ENCODE measurements around the gene GTPBP4.
"Not testable (repeated sequence)": the region's sequence is repeated elsewhere in the genome, so short reads cannot be mapped to it uniquely, and the experiment has no call there.

The GTPBP4 gene

GRCh38 chr10:988667-989545 is 672 bp downstream of the GTPBP4 start:
- DNase-seq (ENCODE audit: low read depth) = peak; percentile 41

- no peak for DNase-seq (ENCODE audit: low read depth)
Measured at GRCh38 chr10:990808-991207, 2.6 kb downstream of the GTPBP4 start.

GRCh38 chr10:992467-992866 is 4.2 kb downstream of the GTPBP4 start:
- no peak for DNase-seq (ENCODE audit: low read depth)

- no peak for DNase-seq (ENCODE audit: low read depth)
Measured at GRCh38 chr10:992871-993270, 4.6 kb downstream of the GTPBP4 start.

GRCh38 chr10:994836-995558 is 6.8 kb downstream of the GTPBP4 start:
- DNase-seq (ENCODE audit: low read depth) = no peak

GRCh38 chr10:995559-995926 is 7.3 kb downstream of the GTPBP4 start:
- DNase-seq (ENCODE audit: low read depth) = no peak

- DNase-seq (ENCODE audit: low read depth) = no peak
Measured at GRCh38 chr10:996031-996430, 7.8 kb downstream of the GTPBP4 start.

GRCh38 chr10:997266-998022 is 9.2 kb downstream of the GTPBP4 start:
- DNase-seq (ENCODE audit: low read depth) = no peak

GRCh38 chr10:1002425-1003006 is 14.3 kb downstream of the GTPBP4 start:
- no peak for DNase-seq (ENCODE audit: low read depth)

GRCh38 chr10:1003884-1004670 is 15.8 kb downstream of the GTPBP4 start:
- DNase-seq (ENCODE audit: low read depth) = no peak

GRCh38 chr10:1006573-1006972 is 18.3 kb downstream of the GTPBP4 start:
- no peak for DNase-seq (ENCODE audit: low read depth)

- DNase-seq (ENCODE audit: low read depth) = no peak
Measured at GRCh38 chr10:1007583-1007982, 19.3 kb downstream of the GTPBP4 start.

- no peak for DNase-seq (ENCODE audit: low read depth)
Measured at GRCh38 chr10:1009071-1009494, 20.8 kb downstream of the GTPBP4 start.

- not testable (repeated sequence) for DNase-seq (ENCODE audit: low read depth)
Measured at GRCh38 chr10:1009947-1010346, 21.7 kb downstream of the GTPBP4 start.

- DNase-seq (ENCODE audit: low read depth) = no peak
Measured at GRCh38 chr10:1010703-1011102, 22.5 kb downstream of the GTPBP4 start.

- DNase-seq (ENCODE audit: low read depth) = no peak
Measured at GRCh38 chr10:1011696-1012095, 23.5 kb downstream of the GTPBP4 start.

GRCh38 chr10:1015688-1016087 is 27.5 kb downstream of the GTPBP4 start:
- DNase-seq (ENCODE audit: low read depth) = no peak

GRCh38 chr10:1019362-1019761 is 31.1 kb downstream of the GTPBP4 start:
- DNase-seq (ENCODE audit: low read depth) = no peak

GRCh38 chr10:1020460-1020859 is 32.2 kb downstream of the GTPBP4 start:
- DNase-seq (ENCODE audit: low read depth) = no peak

- DNase-seq (ENCODE audit: low read depth) = no peak
Measured at GRCh38 chr10:1020958-1021357, 32.7 kb downstream of the GTPBP4 start.

- no peak for DNase-seq (ENCODE audit: low read depth)
Measured at GRCh38 chr10:1022413-1022812, 34.2 kb downstream of the GTPBP4 start.

Data from stimulated activated CD4-positive, alpha-beta T cell treated with anti-CD3 and anti-CD28 coated beads, Interleukin-2, amount 100 ng/mL, for 4 hours (primary cell).